ENCODE data around the gene UBE2Z. TPM values are rescaled to one million over a fixed set of nuclear protein-coding genes. Genes with fewer than 3 reads are reported as not detected.

UBE2Z gene
- total RNA-seq, 2 donors from 2014 or later: 90.2 to 99.0 TPM

- peaks cover 2% of the 10 kb centered on the region for H3K4me1 Mint-ChIP-seq
These were observed 4.8 kb upstream of the UBE2Z start for GRCh38 chr17:48903401-48903800.

DNA sequence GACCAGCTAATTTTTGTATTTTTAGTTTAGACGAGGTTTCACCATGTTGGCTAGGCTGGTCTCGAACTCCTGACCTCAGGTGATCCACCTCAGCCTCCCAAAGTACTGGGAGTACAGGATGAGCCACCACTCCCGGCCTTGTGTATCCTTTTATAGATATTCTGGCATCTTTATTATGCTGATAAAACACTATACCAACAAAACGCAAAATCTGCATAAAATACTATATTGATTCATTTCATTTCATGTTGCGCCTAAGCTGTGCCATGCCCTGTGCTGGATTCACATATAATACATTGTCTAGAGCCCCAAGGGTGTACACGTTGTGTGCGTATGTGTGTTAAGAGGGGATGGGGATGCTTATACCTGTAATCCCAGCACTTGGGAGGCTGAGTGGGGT is 3.8 kb upstream of the UBE2Z start:
- H3K36me3 Mint-ChIP-seq (ENCODE audit: low read depth): no peaks in the 10 kb centered on the region
- Histone ChIP-seq H3K27ac (ENCODE audit: low read depth, low read length) (no peak overlapping the region), H3K4me1 (ENCODE audit: control insufficient read depth, insufficient read depth, low read length) (no peaks in the 10 kb centered on the region), H3K27me3 (ENCODE audit: control insufficient read depth, insufficient read depth, low read length, poor library complexity, severe bottlenecking) (no peaks in the 10 kb centered on the region), H3K4me3 (ENCODE audit: low read length) (no peak overlapping the region), H3K9me3 (ENCODE audit: control insufficient read depth, low read length) (no peaks in the 10 kb centered on the region), H3K9ac (ENCODE audit: extremely low read depth, low read length, poor library complexity, severe bottlenecking) (no peak overlapping the region), H3K36me3 (ENCODE audit: control insufficient read depth, insufficient read depth, low read length) (no peaks in the 10 kb centered on the region)
- no peak for DNase-seq
- no peak overlapping the region for H3K27ac Mint-ChIP-seq
- 89 to 94% methylated on average over 3 to 7 of the region's 7 CpGs for WGBS, 2 experiments (ENCODE audit: insufficient coverage in 1 of 2, insufficient read length in 1 of 2)
- no peaks in the 10 kb centered on the region for H3K9me3 Mint-ChIP-seq
- no peaks in the 10 kb centered on the region for H3K27me3 Mint-ChIP-seq (ENCODE audit: insufficient read depth)
- H3K4me1 Mint-ChIP-seq: peaks cover 5% of the 10 kb centered on the region
- H3K4me3 Mint-ChIP-seq: no peak overlapping the region
- TF ChIP-seq CTCF (conservative IDR thresholded peaks at IDR 0.05): no peak

More at GRCh38 chr17:48903401-48903800, 4.8 kb upstream of the UBE2Z start:
- Histone ChIP-seq H3K9ac (ENCODE audit: extremely low read depth, low read length, poor library complexity, severe bottlenecking) (no peak overlapping the region), H3K4me1 (ENCODE audit: control insufficient read depth, insufficient read depth, low read length) (no peaks in the 10 kb centered on the region), H3K36me3 (ENCODE audit: control insufficient read depth, insufficient read depth, low read length) (peaks cover 2% of the 10 kb centered on the region), H3K27ac (ENCODE audit: low read depth, low read length) (no peak overlapping the region), H3K9me3 (ENCODE audit: control insufficient read depth, low read length) (no peaks in the 10 kb centered on the region), H3K27me3 (ENCODE audit: control insufficient read depth, insufficient read depth, low read length, poor library complexity, severe bottlenecking) (no peaks in the 10 kb centered on the region), H3K4me3 (ENCODE audit: low read length) (no peak overlapping the region)
- H3K9me3 Mint-ChIP-seq: no peaks in the 10 kb centered on the region
- no peaks in the 10 kb centered on the region for H3K27me3 Mint-ChIP-seq (ENCODE audit: insufficient read depth)
- H3K36me3 Mint-ChIP-seq (ENCODE audit: low read depth): peaks cover 3% of the 10 kb centered on the region
- DNase-seq: no peak
- 100% methylated on average over 1 of the region's 1 CpG; no CpG with 5 or more reads in 1 of the 2 experiments for WGBS, 2 experiments (ENCODE audit: insufficient coverage in 1 of 2, insufficient read length in 1 of 2)
- TF ChIP-seq CTCF (conservative IDR thresholded peaks at IDR 0.05): no peak
- H3K4me3 Mint-ChIP-seq: no peak overlapping the region
- no peak overlapping the region for H3K27ac Mint-ChIP-seq

DNA sequence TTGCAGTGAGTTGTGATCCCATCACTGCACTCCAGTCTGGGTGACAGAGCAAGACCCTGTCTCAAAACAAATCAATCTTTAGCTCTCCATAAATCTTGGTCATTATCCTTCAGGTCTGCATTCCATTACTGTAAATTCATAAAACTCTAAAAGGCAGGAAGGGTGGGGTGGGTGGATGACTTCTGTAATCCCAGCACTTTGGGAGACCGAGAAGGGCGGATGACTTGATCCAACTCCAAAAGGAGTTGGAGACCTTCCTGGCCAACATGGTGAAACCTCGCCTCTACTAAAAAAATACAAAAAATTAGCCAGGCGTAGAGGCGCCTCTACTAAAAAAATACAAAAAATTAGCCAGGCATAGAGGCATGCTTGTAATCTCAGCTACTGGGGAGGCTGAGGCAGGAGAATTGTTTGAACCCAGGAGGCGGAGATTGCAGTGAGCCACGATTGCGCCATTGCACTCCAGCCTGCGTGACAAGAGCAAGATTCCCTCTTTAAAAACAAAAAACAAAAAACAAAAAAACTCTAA is 2.2 kb upstream of the UBE2Z start:
- Mint-ChIP-seq H3K27ac (no peak overlapping the region), H3K4me3 (no peak overlapping the region), H3K27me3 (ENCODE audit: insufficient read depth) (no peaks in the 10 kb centered on the region), H3K4me1 (peaks cover 21% of the 10 kb centered on the region), H3K9me3 (no peaks in the 10 kb centered on the region), H3K36me3 (ENCODE audit: low read depth) (peaks cover 3% of the 10 kb centered on the region)
- 90 to 97% methylated on average over 5 to 9 of the region's 9 CpGs for WGBS, 2 experiments (ENCODE audit: insufficient coverage in 1 of 2, insufficient read length in 1 of 2)
- Histone ChIP-seq H3K9me3 (ENCODE audit: control insufficient read depth, low read length) (no peaks in the 10 kb centered on the region), H3K4me1 (ENCODE audit: control insufficient read depth, insufficient read depth, low read length) (no peaks in the 10 kb centered on the region), H3K27me3 (ENCODE audit: control insufficient read depth, insufficient read depth, low read length, poor library complexity, severe bottlenecking) (no peaks in the 10 kb centered on the region), H3K27ac (ENCODE audit: low read depth, low read length) (no peak overlapping the region), H3K9ac (ENCODE audit: extremely low read depth, low read length, poor library complexity, severe bottlenecking) (no peak overlapping the region), H3K4me3 (ENCODE audit: low read length) (no peak overlapping the region), H3K36me3 (ENCODE audit: control insufficient read depth, insufficient read depth, low read length) (peaks cover 11% of the 10 kb centered on the region)
- TF ChIP-seq CTCF (conservative IDR thresholded peaks at IDR 0.05): no peak
- no peak for DNase-seq

Data from endodermal cell (in vitro differentiated cells).